HG03135 (cell line): ENCODE results near the gene RAB4B.
"Not testable (repeated sequence)": the region's sequence is repeated elsewhere in the genome, so short reads cannot be mapped to it uniquely, and the experiment has no call there.

Experiments used
- ATAC-seq: cut with Tn5 transposase; IDR thresholded peaks from one replicate; pipeline ENCODE4 v1.9.1; 2021; ENCODE audit warnings: mild to moderate bottlenecking, moderate library complexity; ENCODE audit not compliant: unreplicated experiment

Gene RAB4B

GRCh38 chr19:40842012-40842411, 64.0 kb downstream of the RAB4B start:
- not testable (repeated sequence) for ATAC-seq

- not testable (repeated sequence) for ATAC-seq
Measured at GRCh38 chr19:40842997-40843652, 65.1 kb downstream of the RAB4B start.

- ATAC-seq = not testable (repeated sequence)
Measured at GRCh38 chr19:40843653-40844052, 65.6 kb downstream of the RAB4B start.
